Karpas-422 (cell line): ENCODE measurements around the gene DDB1. TPM values are rescaled to one million over a fixed set of nuclear protein-coding genes. Genes with fewer than 3 reads are reported as not detected.

Source experiments
- DNase-seq: peaks from one replicate; pipeline ENCODE4 v3.0.0-alpha.2; 2015
- H2AFZ ChIP-seq: fragments of 200-600 bp; sonication (generic); 2 replicates; pipeline ENCODE4 v1.6.1; 2014; ENCODE audit warnings: antibody characterized with exemption, low read length, mixed read lengths
- H3K27ac ChIP-seq: fragments of 200-600 bp; sonication (generic); 2 replicates; pipeline ENCODE4 v1.5.1; 2014; ENCODE audit warnings: mild to moderate bottlenecking, low read length, moderate library complexity
- H3K27me3 ChIP-seq: fragments of 200-600 bp; sonication (generic); 2 replicates; pipeline ENCODE4 v1.6.1; 2014; ENCODE audit warnings: low read length, mixed read lengths
- H3K36me3 ChIP-seq: fragments of 200-600 bp; sonication (generic); 2 replicates; pipeline ENCODE4 v1.6.1; 2014; ENCODE audit warnings: low read length, mixed read lengths; ENCODE audit not compliant: insufficient read depth
- H3K4me1 ChIP-seq: fragments of 200-600 bp; sonication (generic); 2 replicates; pipeline ENCODE4 v1.6.1; 2014; ENCODE audit warnings: mild to moderate bottlenecking, low read length, mixed read lengths
- H3K4me2 ChIP-seq: fragments of 200-600 bp; sonication (generic); 2 replicates; pipeline ENCODE4 v1.6.1; 2014; ENCODE audit warnings: low read length, low read depth, mild to moderate bottlenecking; ENCODE audit not compliant: poor library complexity, severe bottlenecking
- H3K4me3 ChIP-seq: fragments of 200-600 bp; sonication (generic); 2 replicates; pipeline ENCODE4 v1.5.1; 2014; ENCODE audit warnings: mild to moderate bottlenecking, antibody characterized with exemption, low read length, mixed read lengths
- H3K79me2 ChIP-seq: fragments of 200-600 bp; sonication (generic); 2 replicates; pipeline ENCODE4 v1.6.1; 2014; ENCODE audit warnings: mild to moderate bottlenecking, low read length, mixed read lengths
- H3K9ac ChIP-seq: fragments of 200-600 bp; sonication (generic); 2 replicates; pipeline ENCODE4 v1.6.0; 2014; ENCODE audit warnings: low read length
- H3K9me2 ChIP-seq: fragments of 200-600 bp; sonication (generic), shearing (Covaris generic); replicated peaks from 2 replicates; pipeline ENCODE4 v1.6.0; 2014; ENCODE audit warnings: mild to moderate bottlenecking, low read length, moderate library complexity; ENCODE audit not compliant: insufficient read depth
- H3K9me3 ChIP-seq: fragments of 300-700, 200-600 bp; sonication (generic); 2 replicates; pipeline ENCODE4 v1.6.1; 2014; ENCODE audit warnings: low read length, mixed read lengths
- H4K20me1 ChIP-seq: fragments of 200-600 bp; sonication (generic); 2 replicates; pipeline ENCODE4 v1.6.1; 2014; ENCODE audit warnings: mild to moderate bottlenecking, antibody characterized with exemption, low read length, low read depth; ENCODE audit not compliant: insufficient read depth
- total RNA-seq: library from RNA; depleted of rRNA; stranded (reverse); fragments of >200 nt; shearing (Covaris generic); gene quantifications from 2 replicates; pipeline ENCODE4 v1.2.3, GENCODE V29; 2014; ENCODE audit warnings: low replicate concordance

The DDB1 gene
- total RNA-seq, 1 experiment from 2014 or later = 100 TPM

DNA sequence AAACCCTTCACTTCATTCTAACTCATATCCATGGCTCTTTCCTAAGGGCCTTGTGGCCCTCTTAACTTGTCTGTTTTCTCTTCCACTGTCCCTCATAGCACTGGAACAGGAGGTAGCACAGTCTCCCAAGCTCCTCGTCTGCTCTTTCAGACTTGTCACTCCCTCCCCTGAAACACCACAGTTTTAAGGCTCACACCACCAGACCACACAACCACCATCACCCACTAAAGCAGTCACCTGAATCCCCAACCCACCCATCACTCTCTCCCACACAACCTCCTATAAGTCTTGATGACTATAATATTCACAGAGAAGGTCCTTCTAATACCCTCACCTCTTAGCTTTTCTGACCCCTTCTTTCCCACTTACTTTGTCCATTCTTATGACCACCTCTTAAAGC is 26.7 kb downstream of the DDB1 start:
- no peak overlapping the region for H3K4me2 ChIP-seq
- no peaks in the 10 kb centered on the region for H3K79me2 ChIP-seq
- DNase-seq = no peak
- no peak overlapping the region for H3K27ac ChIP-seq
- H4K20me1 ChIP-seq = 0 out of 2 replicates have a peak, but pooled peaks cover 3% of the 10 kb centered on the region
- no peak overlapping the region for H3K4me3 ChIP-seq
- H3K27me3 ChIP-seq = no peaks in the 10 kb centered on the region
- no peaks in the 10 kb centered on the region for H3K4me1 ChIP-seq
- peaks cover 55% of the 10 kb centered on the region for H3K36me3 ChIP-seq
- no peak overlapping the region for H3K9ac ChIP-seq
- no peaks in the 10 kb centered on the region for H3K9me2 ChIP-seq
- no peaks in the 10 kb centered on the region for H3K9me3 ChIP-seq
- H2AFZ ChIP-seq = no peak overlapping the region

DNA sequence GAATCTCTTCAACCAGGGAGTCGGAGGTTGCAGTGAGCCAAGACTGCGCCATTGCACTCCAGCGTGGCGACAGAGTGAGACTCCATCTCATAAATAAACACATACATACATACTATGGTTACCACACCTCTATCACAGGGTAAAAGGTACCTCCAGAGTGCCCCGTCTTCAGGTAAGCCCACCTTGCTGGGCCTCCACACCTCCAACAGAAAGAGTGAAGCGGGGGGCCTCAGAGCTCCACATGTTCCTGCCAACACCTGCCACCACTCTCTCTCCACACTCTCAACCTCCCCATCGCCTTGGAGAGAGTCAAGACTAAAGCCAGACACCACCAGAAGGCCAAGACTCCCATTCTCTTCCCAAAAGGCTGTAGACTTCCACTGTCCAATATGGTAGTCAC is 27.5 kb downstream of the DDB1 start:
- H3K4me1 ChIP-seq = no peaks in the 10 kb centered on the region

DNA sequence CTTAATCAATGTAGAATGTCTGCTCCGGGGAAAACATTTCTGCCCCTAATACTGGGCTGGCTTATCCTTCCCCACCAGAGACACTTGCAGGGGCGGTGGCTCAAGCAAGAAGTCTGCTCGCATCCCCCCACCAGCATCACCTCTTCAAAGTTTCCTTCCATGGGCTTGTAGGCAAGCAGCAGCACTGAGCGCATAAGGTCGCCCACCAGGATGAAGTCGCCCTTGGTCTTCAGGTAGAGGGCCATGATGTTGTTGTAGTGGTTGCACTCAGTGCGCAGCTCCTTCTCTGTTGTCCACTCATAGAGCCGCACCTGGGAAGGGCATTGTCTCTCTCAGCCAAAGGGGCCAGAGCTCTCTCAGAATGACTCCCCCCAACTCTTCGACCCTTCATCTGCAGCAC is 29.2 kb downstream of the DDB1 start:
- Histone ChIP-seq H3K9me2 (no peaks in the 10 kb centered on the region), H3K36me3 (peaks cover 42% of the 10 kb centered on the region), H3K4me2 (no peak overlapping the region), H3K4me3 (no peak overlapping the region), H3K4me1 (no peaks in the 10 kb centered on the region), H2AFZ (no peak overlapping the region), H3K27ac (no peak overlapping the region), H3K79me2 (no peaks in the 10 kb centered on the region), H3K9ac (no peak overlapping the region), H3K27me3 (no peaks in the 10 kb centered on the region), H4K20me1 (0 out of 2 replicates have a peak, but pooled peaks cover 3% of the 10 kb centered on the region), H3K9me3 (no peaks in the 10 kb centered on the region)
- no peak for DNase-seq

More for the DNA sequence above, 27.5 kb downstream of the DDB1 start:
- no peaks in the 10 kb centered on the region for H3K9me2 ChIP-seq
- no peak overlapping the region for H3K9ac ChIP-seq
- H3K79me2 ChIP-seq = no peaks in the 10 kb centered on the region
- no peak overlapping the region for H3K4me3 ChIP-seq
- H2AFZ ChIP-seq = no peak overlapping the region
- no peaks in the 10 kb centered on the region for H3K27me3 ChIP-seq
- DNase-seq = no peak
- no peak overlapping the region for H3K4me2 ChIP-seq
- H4K20me1 ChIP-seq = 0 out of 2 replicates have a peak, but pooled peaks cover 3% of the 10 kb centered on the region
- H3K27ac ChIP-seq = no peak overlapping the region
- no peaks in the 10 kb centered on the region for H3K9me3 ChIP-seq
- H3K36me3 ChIP-seq = peaks cover 50% of the 10 kb centered on the region

GRCh38 chr11:61302550-61302949 is 30.4 kb downstream of the DDB1 start:
- H3K9me2 ChIP-seq = no peaks in the 10 kb centered on the region
- no peaks in the 10 kb centered on the region for H3K4me1 ChIP-seq

GRCh38 chr11:61298663-61299244 is 34.2 kb downstream of the DDB1 start:
- Histone ChIP-seq H3K4me1 (peaks cover 15% of the 10 kb centered on the region), H3K9me2 (no peaks in the 10 kb centered on the region), H3K27ac (no peak overlapping the region), H3K4me2 (no peak overlapping the region), H3K36me3 (peaks cover 22% of the 10 kb centered on the region; the same call in 1 of the 2 replicates), H3K9me3 (no peaks in the 10 kb centered on the region), H4K20me1 (0 out of 2 replicates have a peak, but pooled peaks cover 3% of the 10 kb centered on the region), H2AFZ (no peak overlapping the region), H3K4me3 (no peak overlapping the region), H3K79me2 (no peaks in the 10 kb centered on the region), H3K27me3 (no peaks in the 10 kb centered on the region), H3K9ac (no peak overlapping the region)
- no peak for DNase-seq

More at GRCh38 chr11:61302550-61302949, 30.4 kb downstream of the DDB1 start:
- Histone ChIP-seq H3K9me3 (no peaks in the 10 kb centered on the region), H3K4me2 (no peak overlapping the region), H3K9ac (no peak overlapping the region), H3K36me3 (peaks cover 35% of the 10 kb centered on the region), H3K79me2 (no peaks in the 10 kb centered on the region), H4K20me1 (0 out of 2 replicates have a peak, but pooled peaks cover 3% of the 10 kb centered on the region), H3K4me3 (no peak overlapping the region), H2AFZ (no peak overlapping the region), H3K27ac (no peak overlapping the region), H3K27me3 (no peaks in the 10 kb centered on the region)
- no peak for DNase-seq

DNA sequence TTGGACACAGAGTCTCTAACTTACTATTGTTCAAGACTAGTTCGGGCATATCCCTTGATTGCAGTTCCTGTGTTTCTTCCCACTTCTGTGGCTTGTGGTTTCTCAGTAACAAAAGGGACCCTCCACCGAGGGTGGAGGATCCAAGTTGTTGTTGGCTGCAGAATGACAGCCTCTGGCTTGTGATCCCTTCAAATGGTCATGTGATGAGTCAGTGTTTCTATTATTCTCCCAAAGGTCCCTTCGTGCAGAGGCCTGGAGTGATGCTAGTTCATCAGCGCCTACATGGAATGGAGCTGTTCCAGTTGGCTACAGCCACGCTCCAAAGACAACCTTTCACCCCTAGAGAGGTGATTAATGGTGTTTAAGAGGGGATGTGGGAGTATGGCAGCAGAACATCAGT is 35.2 kb downstream of the DDB1 start:
- no peaks in the 10 kb centered on the region for H3K79me2 ChIP-seq
- no peak overlapping the region for H3K27ac ChIP-seq
- H3K4me2 ChIP-seq = no peak overlapping the region
- H3K9me3 ChIP-seq = no peaks in the 10 kb centered on the region
- no peak overlapping the region for H2AFZ ChIP-seq
- H4K20me1 ChIP-seq = 0 out of 2 replicates have a peak, but pooled peaks cover 3% of the 10 kb centered on the region
- no peak overlapping the region for H3K4me3 ChIP-seq
- peaks cover 15% of the 10 kb centered on the region for H3K4me1 ChIP-seq
- H3K27me3 ChIP-seq = no peaks in the 10 kb centered on the region
- no peak for DNase-seq
- H3K9me2 ChIP-seq = no peaks in the 10 kb centered on the region
- no peak overlapping the region for H3K9ac ChIP-seq
- peaks cover 20% of the 10 kb centered on the region; the same call in 1 of the 2 replicates for H3K36me3 ChIP-seq

GRCh38 chr11:61297341-61297740 is 35.6 kb downstream of the DDB1 start:
- H3K27ac ChIP-seq = no peak overlapping the region
- H3K36me3 ChIP-seq = peaks cover 16% of the 10 kb centered on the region; the same call in 1 of the 2 replicates
- no peaks in the 10 kb centered on the region for H3K79me2 ChIP-seq

DNA sequence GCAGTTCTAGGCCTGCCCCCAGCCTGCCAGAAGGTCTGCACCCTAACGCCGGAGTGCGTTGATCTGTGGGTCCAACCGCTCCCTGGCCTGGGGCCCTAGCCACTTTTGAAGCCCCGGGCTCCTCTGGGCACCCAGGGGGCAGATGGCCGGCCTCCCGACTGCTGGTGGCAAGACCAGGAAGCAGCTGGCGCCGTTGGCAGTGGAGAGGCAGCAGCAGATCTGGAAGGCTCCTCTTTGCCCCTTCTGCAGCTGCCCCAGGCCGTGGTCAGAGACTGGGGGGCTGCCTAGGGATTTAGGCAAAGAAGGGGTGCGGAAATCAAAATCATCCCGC is 37.3 kb downstream of the DDB1 start:
- Histone ChIP-seq H4K20me1 (no peaks in the 10 kb centered on the region), H3K9ac (no peak overlapping the region), H3K4me2 (no peak overlapping the region), H3K36me3 (peaks cover 5% of the 10 kb centered on the region; the same call in 1 of the 2 replicates), H3K27me3 (no peaks in the 10 kb centered on the region), H3K9me3 (no peaks in the 10 kb centered on the region), H3K9me2 (no peaks in the 10 kb centered on the region), H3K4me1 (peaks cover 15% of the 10 kb centered on the region), H3K4me3 (no peak overlapping the region), H3K27ac (no peak overlapping the region), H2AFZ (no peak overlapping the region), H3K79me2 (no peaks in the 10 kb centered on the region)
- no peak for DNase-seq

More at GRCh38 chr11:61297341-61297740, 35.6 kb downstream of the DDB1 start:
- Histone ChIP-seq H3K9me2 (no peaks in the 10 kb centered on the region), H3K4me3 (no peak overlapping the region), H2AFZ (no peak overlapping the region), H3K9me3 (no peaks in the 10 kb centered on the region), H3K9ac (no peak overlapping the region), H3K4me2 (no peak overlapping the region), H3K27me3 (no peaks in the 10 kb centered on the region), H3K4me1 (peaks cover 15% of the 10 kb centered on the region), H4K20me1 (0 out of 2 replicates have a peak, but pooled peaks cover 3% of the 10 kb centered on the region)
- no peak for DNase-seq
